GM12801 (cell line): ENCODE measurements around the gene RARB.

Source experiments
- TF ChIP-seq, protein P1 (sequence below): IDR thresholded peaks from one replicate; pipeline ENCODE4 v1.5.1; 2011; ENCODE audit warnings: control low read depth; ENCODE audit not compliant: insufficient read length; ENCODE audit errors: extremely low read depth

Gene RARB

DNA sequence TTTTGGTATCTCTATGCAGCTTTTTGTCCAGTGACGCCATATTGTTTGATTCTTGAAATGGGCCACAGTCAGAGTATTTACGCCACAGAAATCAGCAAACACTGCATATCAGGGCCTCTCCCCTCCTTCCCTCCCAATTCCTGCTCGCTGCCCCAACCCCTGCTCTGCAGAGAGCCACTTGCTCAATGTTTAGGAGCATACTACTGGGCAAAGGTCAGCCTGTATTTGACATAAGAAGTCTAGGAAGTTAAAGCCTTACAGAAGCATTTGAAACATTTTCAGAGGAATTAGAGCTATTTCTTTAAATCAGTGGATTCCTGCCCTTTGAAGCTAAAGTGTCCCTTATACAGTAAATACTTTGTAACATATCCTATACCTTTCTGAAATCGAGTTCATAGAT, 17.4 kb upstream of the RARB start:
- TF ChIP-seq, protein P1, sequence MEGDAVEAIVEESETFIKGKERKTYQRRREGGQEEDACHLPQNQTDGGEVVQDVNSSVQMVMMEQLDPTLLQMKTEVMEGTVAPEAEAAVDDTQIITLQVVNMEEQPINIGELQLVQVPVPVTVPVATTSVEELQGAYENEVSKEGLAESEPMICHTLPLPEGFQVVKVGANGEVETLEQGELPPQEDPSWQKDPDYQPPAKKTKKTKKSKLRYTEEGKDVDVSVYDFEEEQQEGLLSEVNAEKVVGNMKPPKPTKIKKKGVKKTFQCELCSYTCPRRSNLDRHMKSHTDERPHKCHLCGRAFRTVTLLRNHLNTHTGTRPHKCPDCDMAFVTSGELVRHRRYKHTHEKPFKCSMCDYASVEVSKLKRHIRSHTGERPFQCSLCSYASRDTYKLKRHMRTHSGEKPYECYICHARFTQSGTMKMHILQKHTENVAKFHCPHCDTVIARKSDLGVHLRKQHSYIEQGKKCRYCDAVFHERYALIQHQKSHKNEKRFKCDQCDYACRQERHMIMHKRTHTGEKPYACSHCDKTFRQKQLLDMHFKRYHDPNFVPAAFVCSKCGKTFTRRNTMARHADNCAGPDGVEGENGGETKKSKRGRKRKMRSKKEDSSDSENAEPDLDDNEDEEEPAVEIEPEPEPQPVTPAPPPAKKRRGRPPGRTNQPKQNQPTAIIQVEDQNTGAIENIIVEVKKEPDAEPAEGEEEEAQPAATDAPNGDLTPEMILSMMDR: no peak

DNA sequence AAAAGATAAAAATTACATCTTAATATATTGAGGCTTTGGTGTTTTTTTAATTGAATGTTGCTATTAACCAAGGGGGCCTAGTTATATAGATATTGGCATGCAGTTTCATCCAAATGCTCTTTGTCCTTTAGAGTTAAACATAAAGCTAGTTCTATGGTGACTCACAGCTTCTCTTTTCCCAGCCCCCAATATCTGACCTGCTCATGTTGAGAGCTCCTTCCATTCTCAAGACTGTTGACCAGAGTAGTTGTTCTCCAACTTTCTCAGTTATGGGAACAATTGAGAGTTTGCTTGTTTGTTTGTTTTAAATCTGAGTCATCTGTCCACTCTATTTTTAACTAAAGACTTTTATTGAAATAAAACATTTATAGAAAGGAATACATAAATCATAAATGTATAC, 15.8 kb upstream of the RARB start:
- TF ChIP-seq, protein P1: no peak

DNA sequence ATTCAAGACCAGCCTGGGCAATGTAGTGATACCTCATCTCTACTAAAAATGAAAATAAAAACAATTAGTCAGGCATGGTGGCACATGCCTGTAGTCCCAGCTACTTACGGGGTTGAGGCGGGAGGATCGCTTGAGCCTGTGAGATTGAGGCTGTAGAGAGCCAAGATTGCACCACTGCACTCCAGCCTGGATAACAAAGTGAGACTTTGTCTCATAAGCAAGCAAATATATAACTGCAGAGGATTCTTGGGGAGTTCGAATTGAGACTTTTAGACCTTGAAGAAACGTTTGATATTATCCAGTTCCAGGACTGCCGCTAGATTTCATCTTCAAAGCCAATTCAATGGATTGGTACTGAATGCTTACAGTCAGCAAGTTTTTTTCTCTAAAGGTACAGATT, 11.9 kb upstream of the RARB start:
- TF ChIP-seq, protein P1: no peak

- TF ChIP-seq, protein P1: no peak
These were observed 9.5 kb upstream of the RARB start for GRCh38 chr3:25418596-25418995.

GRCh38 chr3:25419251-25419650, 8.8 kb upstream of the RARB start:
- TF ChIP-seq, protein P1: no peak

GRCh38 chr3:25420147-25420546, 7.9 kb upstream of the RARB start:
- TF ChIP-seq, protein P1: no peak

- TF ChIP-seq, protein P1: no peak
These were observed 7.2 kb upstream of the RARB start for GRCh38 chr3:25420885-25421284.

- TF ChIP-seq, protein P1: no peak
These were observed 6.3 kb upstream of the RARB start for GRCh38 chr3:25421747-25422146.
